ENCODE measurements around the gene PRRC2C.
"Not testable (repeated sequence)": the region's sequence is repeated elsewhere in the genome, so short reads cannot be mapped to it uniquely, and the experiment has no call there.

PRRC2C gene

GRCh38 chr1:171583591-171584201 is 98.4 kb downstream of the PRRC2C start:
- no peak for DNase-seq (ENCODE audit: low read depth in 3 of 3)

- DNase-seq (ENCODE audit: low read depth in 3 of 3), result no peak
Measured at GRCh38 chr1:171585715-171586114, 100.4 kb downstream of the PRRC2C start.

GRCh38 chr1:171588230-171588629 is 102.9 kb downstream of the PRRC2C start:
- no peak for DNase-seq (ENCODE audit: low read depth in 3 of 3)

DNA sequence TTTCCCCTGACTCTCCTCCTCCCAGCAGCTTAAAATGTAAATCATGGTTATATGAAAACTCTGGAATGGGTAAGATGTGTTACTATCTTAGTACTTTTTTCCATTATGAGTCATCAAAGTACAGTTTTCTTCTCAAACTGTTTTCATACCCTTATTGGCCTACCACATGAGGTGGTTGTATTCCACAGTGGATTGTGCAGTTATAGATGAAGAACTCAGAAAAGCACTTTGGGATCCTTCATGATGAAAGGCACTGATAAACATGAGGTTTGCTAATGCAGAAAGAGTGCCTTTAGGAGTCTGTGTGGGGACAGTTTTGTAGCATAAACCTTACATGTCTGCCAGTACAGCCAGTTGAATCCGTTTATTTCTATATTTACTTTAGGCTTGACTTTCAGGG is 104.7 kb downstream of the PRRC2C start:
- no peak for DNase-seq (ENCODE audit: low read depth in 3 of 3)

- DNase-seq (ENCODE audit: low read depth in 3 of 3), result no peak
Measured at GRCh38 chr1:171595324-171595723, 110.0 kb downstream of the PRRC2C start.

DNA sequence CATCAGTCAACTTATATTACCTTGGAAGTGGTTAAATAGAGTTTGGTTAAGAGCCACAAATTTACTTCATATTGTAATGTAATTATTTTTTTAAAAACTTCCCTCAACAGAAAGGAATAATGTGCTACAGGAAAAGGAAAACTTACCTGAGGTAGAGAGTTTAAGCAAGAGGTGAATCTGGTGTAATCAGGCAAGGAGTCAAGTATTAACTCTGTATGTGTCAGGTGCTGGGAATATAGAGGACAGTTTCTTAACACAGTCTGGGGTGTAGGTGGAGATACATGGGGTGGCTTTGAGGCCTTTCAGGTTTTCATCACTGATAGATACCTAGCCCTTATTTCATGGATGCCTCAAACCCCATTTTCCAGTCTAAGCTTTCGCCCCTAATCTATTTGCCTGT is 110.8 kb downstream of the PRRC2C start:
- no peak for DNase-seq (ENCODE audit: low read depth in 3 of 3)

DNA sequence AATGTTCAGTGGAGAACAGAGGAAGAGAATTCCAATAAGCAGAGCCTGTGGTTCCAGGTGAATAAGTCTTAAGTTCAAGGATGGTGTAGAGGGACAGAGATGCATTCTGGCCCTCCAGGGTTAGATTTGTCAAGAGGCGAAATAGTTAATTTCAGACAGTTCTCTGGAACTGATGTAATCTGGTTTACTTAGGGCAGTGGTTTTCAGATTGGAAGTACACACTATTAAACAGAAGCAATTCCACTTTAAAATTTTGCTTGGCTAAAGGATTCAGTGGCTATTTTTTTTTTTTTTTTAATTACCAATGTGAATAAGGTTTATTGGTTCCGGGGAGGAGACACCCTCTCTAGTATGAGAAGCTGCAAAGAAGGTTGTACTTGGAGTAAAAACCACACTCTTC is 111.4 kb downstream of the PRRC2C start:
- no peak for DNase-seq (ENCODE audit: low read depth in 3 of 3)

DNA sequence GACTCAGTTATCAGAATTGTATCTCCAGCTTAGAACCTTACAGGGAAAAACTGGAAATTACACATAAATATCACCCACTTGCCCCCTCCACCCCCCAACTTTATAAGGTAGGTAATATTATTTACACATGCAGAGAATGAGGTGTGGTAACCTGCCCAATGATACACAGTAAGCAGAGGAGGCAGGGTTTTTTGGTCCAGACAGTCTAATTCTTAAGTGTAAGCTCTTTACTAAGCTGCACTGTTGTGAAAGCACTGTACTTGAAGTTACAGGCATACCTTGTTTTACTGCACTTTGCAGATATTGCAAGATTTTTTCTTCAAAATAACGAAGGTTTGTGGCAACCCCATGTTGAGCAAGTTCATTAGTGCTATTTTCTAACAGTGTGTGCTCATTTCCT is 111.9 kb downstream of the PRRC2C start:
- no peak for DNase-seq (ENCODE audit: low read depth in 3 of 3)

DNA sequence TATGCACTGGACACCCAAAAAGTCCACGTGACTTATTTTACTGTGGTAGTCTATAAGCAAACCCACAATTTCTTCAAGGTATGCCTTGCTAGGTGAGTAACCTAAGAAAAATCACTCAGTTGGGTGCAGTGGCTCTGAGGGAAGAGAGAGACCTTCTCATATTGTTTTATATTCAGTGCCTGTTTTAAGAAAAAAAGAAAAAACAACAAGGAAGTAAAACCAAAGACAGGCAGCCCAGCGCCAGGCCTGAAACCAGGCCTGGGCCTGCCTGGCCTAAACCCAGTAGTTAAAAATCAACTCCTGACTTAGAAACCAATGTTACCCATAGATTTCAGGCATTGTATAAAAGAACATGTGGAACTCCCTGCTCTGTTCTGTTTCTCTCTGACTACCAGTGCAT is 115.0 kb downstream of the PRRC2C start:
- DNase-seq (ENCODE audit: low read depth in 3 of 3), result not testable (repeated sequence)

- no peak for DNase-seq (ENCODE audit: low read depth in 3 of 3)
Measured at GRCh38 chr1:171600862-171601261, 115.5 kb downstream of the PRRC2C start.

GRCh38 chr1:171603042-171603441 is 117.7 kb downstream of the PRRC2C start:
- DNase-seq (ENCODE audit: low read depth in 3 of 3), result not testable (repeated sequence)

DNA sequence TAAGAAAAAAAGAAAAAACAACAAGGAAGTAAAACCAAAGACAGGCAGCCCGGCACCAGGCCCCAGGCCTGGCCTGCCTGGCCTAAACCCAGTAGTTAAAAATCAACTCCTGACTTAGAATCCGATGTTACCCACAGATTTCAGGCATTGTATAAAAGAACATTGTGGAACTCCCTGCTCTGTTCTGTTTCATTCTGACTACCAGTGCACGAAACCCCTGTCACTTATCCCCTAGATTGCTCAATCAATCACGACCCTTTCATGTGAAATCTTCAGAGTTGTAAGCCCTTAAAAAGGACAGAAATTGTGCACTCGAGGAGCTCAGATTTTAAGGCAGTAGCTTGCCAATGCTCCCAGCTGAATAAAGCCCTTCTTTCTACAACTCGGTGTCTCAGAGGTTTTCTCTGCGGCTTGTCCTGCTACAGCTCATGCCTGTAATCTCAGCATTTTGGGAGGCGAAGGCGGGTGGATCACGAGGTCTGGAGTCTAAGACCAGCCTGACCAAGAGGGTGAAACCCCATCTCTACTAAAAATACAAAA is 121.1 kb downstream of the PRRC2C start:
- no peak for DNase-seq (ENCODE audit: low read depth in 3 of 3)

DNA sequence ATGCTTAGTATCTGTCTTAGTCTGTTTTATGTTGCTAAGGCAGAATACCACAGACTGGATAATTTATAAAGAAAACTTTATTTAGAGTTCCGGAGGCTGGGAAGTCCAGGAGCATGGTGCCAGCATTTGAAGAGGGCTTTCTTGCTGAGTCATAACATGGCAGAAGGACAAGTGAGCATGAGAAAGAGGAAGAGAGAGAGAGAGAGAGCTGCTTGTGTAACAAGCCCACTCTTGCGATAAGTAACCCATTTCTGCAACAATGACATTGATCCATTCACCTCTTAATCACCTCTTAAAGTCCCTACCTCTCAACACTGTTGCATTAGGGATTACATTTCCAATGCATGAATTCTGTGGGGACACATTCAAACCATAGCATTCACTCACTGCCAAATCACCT is 125.1 kb downstream of the PRRC2C start:
- no peak for DNase-seq (ENCODE audit: low read depth in 3 of 3)

GRCh38 chr1:171611306-171611705 is 126.0 kb downstream of the PRRC2C start:
- DNase-seq (ENCODE audit: low read depth in 3 of 3), result no peak

- no peak for DNase-seq (ENCODE audit: low read depth in 3 of 3)
Measured at GRCh38 chr1:171613282-171613681, 128.0 kb downstream of the PRRC2C start.

GRCh38 chr1:171615122-171615906 is 130.0 kb downstream of the PRRC2C start:
- not testable (repeated sequence) for DNase-seq (ENCODE audit: low read depth in 3 of 3)

DNA sequence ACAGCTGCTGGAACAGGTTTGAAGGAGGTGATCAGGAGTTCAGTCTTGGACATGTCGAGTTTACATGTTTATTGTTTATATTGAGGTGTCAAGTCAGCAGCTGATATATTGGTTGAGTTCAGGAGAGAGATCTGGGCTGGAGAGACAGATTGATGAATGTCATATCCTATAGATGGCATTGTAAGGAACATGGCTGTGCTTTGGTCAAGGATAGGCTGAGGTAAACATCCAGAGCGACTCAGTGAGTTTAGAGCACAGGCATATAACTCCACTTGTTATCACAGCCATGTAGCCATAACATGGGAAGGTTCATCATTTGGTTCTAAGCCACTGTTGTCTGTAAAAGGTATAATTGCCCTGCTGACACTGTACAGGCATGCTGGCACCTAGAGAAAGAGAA is 131.3 kb downstream of the PRRC2C start:
- no peak for DNase-seq (ENCODE audit: low read depth in 3 of 3)

DNA sequence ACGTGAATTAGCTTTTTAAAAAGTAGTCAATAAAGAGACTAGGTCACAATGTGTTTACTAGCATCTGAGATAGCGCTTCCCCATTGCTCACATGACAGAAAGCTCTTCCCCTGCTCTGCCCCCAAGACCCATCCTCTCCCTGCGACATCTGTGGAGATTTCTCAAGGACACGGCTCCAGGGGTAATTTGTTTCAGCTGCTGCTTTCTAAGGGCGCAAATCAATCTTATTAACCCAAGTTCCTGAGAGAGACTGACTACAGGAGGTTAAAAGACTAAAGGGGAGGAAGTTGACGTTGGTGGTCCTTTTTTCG is 136.8 kb downstream of the PRRC2C start, which contains the start of gene MYOCOS:
Gene MYOCOS (plus strand): TSS at position 92 of the 311 bp plus-strand sequence. CDS start 1,641 bp downstream, outside the sequence.
- DNase-seq (ENCODE audit: low read depth in 3 of 3), result no peak

DNA sequence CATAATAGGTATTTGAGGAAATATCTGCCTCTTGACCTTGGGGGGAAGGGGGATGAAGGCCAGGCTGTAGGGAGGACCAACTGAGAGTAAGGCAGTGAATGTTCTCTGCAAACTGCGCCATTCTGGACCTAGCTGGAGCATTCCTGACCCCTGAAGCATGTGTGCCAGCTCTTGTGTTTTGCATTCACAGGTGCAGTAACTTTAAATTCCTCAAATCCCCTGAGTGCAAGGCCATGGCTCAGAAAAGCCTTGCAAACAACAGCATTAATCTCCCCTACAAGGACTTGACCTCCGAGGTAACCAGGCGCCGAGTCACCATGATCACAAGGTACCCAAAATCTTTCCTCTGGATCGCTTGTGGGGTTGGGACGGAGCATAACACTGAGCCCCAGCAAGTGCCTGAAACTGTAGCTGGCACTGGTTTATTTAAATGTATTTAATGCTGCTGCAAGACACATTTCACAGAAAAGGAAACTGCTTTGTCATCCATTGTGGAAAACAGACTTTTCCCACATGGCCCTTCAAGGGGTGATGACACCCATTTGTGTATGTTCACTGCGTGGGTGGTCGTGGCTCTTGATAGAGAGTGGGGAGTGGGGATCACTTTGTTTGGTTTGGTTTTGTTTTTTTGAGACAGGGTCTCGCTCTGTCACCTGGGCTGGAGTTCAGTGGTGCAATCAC is 138.5 kb downstream of the PRRC2C start:
- DNase-seq (ENCODE audit: low read depth in 3 of 3), result no peak

- DNase-seq (ENCODE audit: low read depth in 3 of 3), result no peak
Measured at GRCh38 chr1:171625225-171625624, 139.9 kb downstream of the PRRC2C start.

DNA sequence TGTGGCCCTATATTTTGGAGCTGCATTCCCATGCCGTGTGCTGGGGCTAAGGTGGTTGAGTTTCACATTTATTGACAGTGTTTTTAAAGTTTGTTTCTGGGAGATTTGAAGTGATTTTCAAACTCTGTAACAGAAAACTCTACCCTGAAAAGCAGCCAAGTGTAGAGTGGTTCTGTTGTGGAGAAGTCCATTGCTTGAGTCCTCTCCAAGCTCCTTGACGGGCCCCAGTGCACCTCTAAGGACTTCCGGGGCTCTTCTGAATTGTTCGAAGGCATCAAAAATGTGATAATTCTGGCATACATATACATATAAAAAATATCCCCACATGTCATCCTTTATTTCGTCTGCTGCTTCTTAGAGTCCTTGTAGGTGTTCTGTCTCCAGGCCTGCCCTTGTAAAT is 141.7 kb downstream of the PRRC2C start:
- DNase-seq (ENCODE audit: low read depth in 3 of 3), result no peak

GRCh38 chr1:171628225-171628624 is 142.9 kb downstream of the PRRC2C start:
- no peak for DNase-seq (ENCODE audit: low read depth in 3 of 3)

- DNase-seq (ENCODE audit: low read depth in 3 of 3), result no peak
Measured at GRCh38 chr1:171635661-171636060, 150.3 kb downstream of the PRRC2C start.
